Endothelial cell of umbilical vein (primary cell): Measurements from ENCODE around the gene UBE2QL1. TPM values are rescaled to one million over a fixed set of nuclear protein-coding genes. Genes with fewer than 3 reads are reported as not detected.

ENCODE experiments used
- BruUV-seq: library from RNA; stranded (reverse); fragments of 400-500 nt; replicated peaks from 2 replicates; lab custom pipeline; 2021; lab: Mats Ljungman, UMichigan
- CTCF ChIA-PET: fragments of 300-600, 350-600 bp; sonication (Branson Sonifier 250); formaldehyde crosslinking; loops from one replicate; lab custom pipeline; 2021; ENCODE audit warnings: antibody characterized with exemption, inconsistent platforms; lab: Charles Lee
- POLR2A ChIA-PET: fragments of 300-600, 350-600 bp; sonication (Branson Sonifier 250); formaldehyde crosslinking; loops from one replicate; lab custom pipeline; 2021; ENCODE audit warnings: antibody characterized with exemption, inconsistent platforms; lab: Charles Lee
- DNase-seq: peaks from one replicate; pipeline ENCODE4 v3.0.0-alpha.2; 2011; ENCODE audit warnings: low read depth, low spot score
- FAIRE-seq: peaks from 2 replicates; lab custom pipeline; 2011; peaks lifted over from hg19 to GRCh38; lab: Jason Lieb, UNC
- H2AFZ ChIP-seq: 2 replicates; pipeline ENCODE4 v1.6.0; 2012; ENCODE audit warnings: low read depth, low read length, control low read depth, inconsistent platforms
- H3K27ac ChIP-seq: 2 replicates; pipeline ENCODE4 v1.5.1; 2011; ENCODE audit warnings: low read depth, mild to moderate bottlenecking, control low read depth, low read length, moderate library complexity; ENCODE audit not compliant: insufficient read depth
- H3K27me3 ChIP-seq, 2 experiments: 2 replicates each; pipeline versions ENCODE4 v1.6.0 to v1.6.1; 2011; ENCODE audit warnings: low read length in 2 of 2, mixed read lengths in 1 of 2; ENCODE audit not compliant: control insufficient read depth in 2 of 2, insufficient read depth in 2 of 2
- H3K36me3 ChIP-seq, 2 experiments: 2 replicates in 1 of 2; 3 replicates in 1 of 2; pipeline ENCODE4 v1.5.1; 2011; ENCODE audit warnings: low read length in 2 of 2, mild to moderate bottlenecking in 1 of 2, moderate library complexity in 1 of 2; ENCODE audit not compliant: control insufficient read depth in 2 of 2, insufficient read depth in 2 of 2; ENCODE audit errors: extremely low read depth in 1 of 2
- H3K4me1 ChIP-seq: 3 replicates; pipeline ENCODE4 v1.5.1; 2011; ENCODE audit warnings: mild to moderate bottlenecking, low read length; ENCODE audit not compliant: control insufficient read depth, insufficient read depth; ENCODE audit errors: extremely low read depth
- H3K4me2 ChIP-seq: 2 replicates; pipeline ENCODE4 v1.6.1; 2011; ENCODE audit warnings: low read length, control low read depth, mixed read lengths; ENCODE audit not compliant: insufficient read depth
- H3K4me3 ChIP-seq, 3 experiments: fragments of 200-600 bp in 1 of 3; sonication (generic), shearing (Covaris generic) in 1 of 3; replicated peaks in 1 of 3; 2 replicates each; pipeline ENCODE4 v1.5.1; 2011 to 2016; ENCODE audit warnings: control low read depth in 3 of 3, low read length in 3 of 3, mild to moderate bottlenecking in 2 of 3, inconsistent platforms in 1 of 3, low read depth in 1 of 3, moderate library complexity in 1 of 3; ENCODE audit not compliant: insufficient read depth in 1 of 3
- H3K79me2 ChIP-seq: 2 replicates; pipeline ENCODE4 v1.6.0; 2012; ENCODE audit warnings: low read length, inconsistent platforms; ENCODE audit not compliant: control insufficient read depth, insufficient read depth
- H3K9ac ChIP-seq: replicated peaks from 2 replicates; pipeline ENCODE3; 2011; ENCODE audit warnings: low read length, control low read depth; ENCODE audit not compliant: insufficient read depth; ENCODE audit errors: extremely low read depth
- H3K9me1 ChIP-seq: replicated peaks from 3 replicates; pipeline ENCODE4 v1.6.0; 2011; ENCODE audit warnings: mild to moderate bottlenecking, low read length; ENCODE audit not compliant: control insufficient read depth, insufficient read depth; ENCODE audit errors: extremely low read depth
- H3K9me3 ChIP-seq: replicated peaks from 2 replicates; pipeline ENCODE4 v1.5.1; 2012; ENCODE audit warnings: low read length, inconsistent platforms; ENCODE audit not compliant: control insufficient read depth, insufficient read depth
- H4K20me1 ChIP-seq: replicated peaks from 2 replicates; pipeline ENCODE3; 2011; ENCODE audit warnings: mild to moderate bottlenecking, low read length; ENCODE audit not compliant: control insufficient read depth, insufficient read depth; ENCODE audit errors: extremely low read depth
- EZH2 ChIP-seq: IDR thresholded peaks from 2 replicates; pipeline ENCODE4 v1.6.1; 2012; ENCODE audit warnings: borderline replicate concordance, low read depth, mild to moderate bottlenecking, moderate library complexity, low read length, inconsistent platforms; ENCODE audit not compliant: severe bottlenecking
- FOS ChIP-seq: IDR thresholded peaks from 2 replicates; pipeline ENCODE4 v1.6.1; 2011; ENCODE audit warnings: mild to moderate bottlenecking, low read length, moderate library complexity, borderline replicate concordance; ENCODE audit not compliant: insufficient read depth
- GATA2 ChIP-seq: IDR thresholded peaks from 2 replicates; pipeline ENCODE4 v1.7.0; 2011; ENCODE audit warnings: low read depth, mild to moderate bottlenecking, moderate library complexity, mixed read lengths, low read length; ENCODE audit not compliant: insufficient read length, insufficient read depth
- JUN ChIP-seq: IDR thresholded peaks from 2 replicates; pipeline ENCODE4 v1.6.1; 2011; ENCODE audit warnings: borderline replicate concordance, low read depth; ENCODE audit not compliant: insufficient read length, insufficient read depth
- MYC ChIP-seq: IDR thresholded peaks from one replicate; pipeline ENCODE4 v1.6.1; 2011; ENCODE audit warnings: mild to moderate bottlenecking, low read depth, low read length
- POLR2A ChIP-seq: IDR thresholded peaks from 2 replicates; pipeline ENCODE4 v1.6.1; 2012; ENCODE audit warnings: low read depth, mild to moderate bottlenecking, control low read depth, low read length
- POLR2AphosphoS5 ChIP-seq: IDR thresholded peaks from 2 replicates; pipeline ENCODE4 v1.6.1; 2012; ENCODE audit warnings: low read depth, mild to moderate bottlenecking, control low read depth, low read length, moderate library complexity; ENCODE audit not compliant: insufficient read depth
- dilution Hi-C: fragments of 300-500 bp; cut with MboI; formaldehyde crosslinking; loops from one replicate; pipeline ENCODE4 v1.15.0; 2019; ENCODE audit warnings: low sequenced_read_pairs; ENCODE audit not compliant: extremely low pct_ligation_motif_present
- intact Hi-C: fragments of 100-400 bp; cut with micrococcal nuclease; formaldehyde crosslinking; loops from one replicate; pipeline ENCODE4 v1.10.0; 2022
- polyA plus RNA-seq, 4 experiments: library from polyadenylated mRNA; depleted of rRNA in 3 of 4; stranded (reverse) in 3 of 4; unstranded in 1 of 4; fragments of >200 nt; gene quantifications; 2 replicates each; pipeline versions ENCODE4 v1.2.1 to v1.2.3, GENCODE V29; 2011 to 2012; ENCODE audit warnings: missing spikeins in 1 of 4
- total RNA-seq: library from RNA; stranded (reverse); gene quantifications from 2 replicates; pipeline ENCODE4 v1.2.3, GENCODE V29; 2021
- TF ChIP-seq, protein P1 (sequence below), 2 donors: IDR thresholded peaks; 1 replicate in 1 of 2; 2 replicates in 1 of 2; pipeline ENCODE4 v1.5.1; 2011; ENCODE audit warnings: low read length in 2 of 2, mild to moderate bottlenecking in 2 of 2, moderate library complexity in 2 of 2, control low read depth in 1 of 2, inconsistent platforms in 1 of 2, low read depth in 1 of 2; ENCODE audit not compliant: insufficient read depth in 1 of 2; ENCODE audit errors: extremely low read depth in 1 of 2
- TF ChIP-seq, protein P2 (sequence below): IDR thresholded peaks from 2 replicates; pipeline ENCODE4 v1.6.1; 2011; ENCODE audit not compliant: insufficient read depth, insufficient read length

The UBE2QL1 gene
- total and polyA plus RNA-seq, 2 donors (not counting 3 experiments of a cell fraction or from before 2014, with no cell fraction given): 0.04 to 0.15 TPM

DNA sequence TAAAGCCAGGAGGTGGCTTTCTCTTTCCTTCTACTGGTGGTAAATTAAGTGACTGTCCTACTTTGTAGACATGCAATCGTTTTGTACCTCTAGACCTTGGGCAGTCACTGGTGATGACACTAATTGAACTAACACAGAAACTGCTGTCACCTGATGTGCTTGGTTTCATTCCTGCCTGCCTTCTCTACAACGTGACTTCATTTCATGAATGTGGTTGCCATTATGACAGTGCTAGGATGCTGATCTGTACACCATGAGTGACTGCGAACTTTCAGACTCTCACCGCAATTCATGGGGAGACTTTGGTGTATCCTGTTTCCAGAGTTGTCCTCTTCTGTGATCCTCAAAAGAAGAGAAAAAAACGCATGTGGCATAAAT lies 47.5 kb downstream of the UBE2QL1 start:
- Histone ChIP-seq H2AFZ (no peak overlapping the region), H3K9ac (no peak overlapping the region), H3K27me3 (peaks cover 0 to 2% of the 10 kb centered on the region in 2 experiments), H3K4me1 (no peaks in the 10 kb centered on the region), H3K9me1 (no peaks in the 10 kb centered on the region), H3K36me3 (no peaks in the 10 kb centered on the region), H3K27ac (no peak overlapping the region), H4K20me1 (no peaks in the 10 kb centered on the region), H3K4me2 (no peak overlapping the region), H3K79me2 (no peaks in the 10 kb centered on the region), H3K4me3 (no peak overlapping the region), H3K9me3 (no peaks in the 10 kb centered on the region)
- intact Hi-C loops (no loop called here), dilution Hi-C loops (no loop called here)
- FAIRE-seq: no peak
- POLR2A ChIA-PET: no interaction called here
- BruUV-seq: no TSS peak
- CTCF ChIA-PET: no interaction called here
- no peak for DNase-seq
- TF ChIP-seq, protein P1, sequence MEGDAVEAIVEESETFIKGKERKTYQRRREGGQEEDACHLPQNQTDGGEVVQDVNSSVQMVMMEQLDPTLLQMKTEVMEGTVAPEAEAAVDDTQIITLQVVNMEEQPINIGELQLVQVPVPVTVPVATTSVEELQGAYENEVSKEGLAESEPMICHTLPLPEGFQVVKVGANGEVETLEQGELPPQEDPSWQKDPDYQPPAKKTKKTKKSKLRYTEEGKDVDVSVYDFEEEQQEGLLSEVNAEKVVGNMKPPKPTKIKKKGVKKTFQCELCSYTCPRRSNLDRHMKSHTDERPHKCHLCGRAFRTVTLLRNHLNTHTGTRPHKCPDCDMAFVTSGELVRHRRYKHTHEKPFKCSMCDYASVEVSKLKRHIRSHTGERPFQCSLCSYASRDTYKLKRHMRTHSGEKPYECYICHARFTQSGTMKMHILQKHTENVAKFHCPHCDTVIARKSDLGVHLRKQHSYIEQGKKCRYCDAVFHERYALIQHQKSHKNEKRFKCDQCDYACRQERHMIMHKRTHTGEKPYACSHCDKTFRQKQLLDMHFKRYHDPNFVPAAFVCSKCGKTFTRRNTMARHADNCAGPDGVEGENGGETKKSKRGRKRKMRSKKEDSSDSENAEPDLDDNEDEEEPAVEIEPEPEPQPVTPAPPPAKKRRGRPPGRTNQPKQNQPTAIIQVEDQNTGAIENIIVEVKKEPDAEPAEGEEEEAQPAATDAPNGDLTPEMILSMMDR (IDR thresholded peaks at IDR 0.05; ENCODE audit: extremely low read depth in 1 of 2, insufficient read depth in 1 of 2, low read depth in 1 of 2, low read length in 2 of 2): no peak
- TF ChIP-seq EZH2: no peak

DNA sequence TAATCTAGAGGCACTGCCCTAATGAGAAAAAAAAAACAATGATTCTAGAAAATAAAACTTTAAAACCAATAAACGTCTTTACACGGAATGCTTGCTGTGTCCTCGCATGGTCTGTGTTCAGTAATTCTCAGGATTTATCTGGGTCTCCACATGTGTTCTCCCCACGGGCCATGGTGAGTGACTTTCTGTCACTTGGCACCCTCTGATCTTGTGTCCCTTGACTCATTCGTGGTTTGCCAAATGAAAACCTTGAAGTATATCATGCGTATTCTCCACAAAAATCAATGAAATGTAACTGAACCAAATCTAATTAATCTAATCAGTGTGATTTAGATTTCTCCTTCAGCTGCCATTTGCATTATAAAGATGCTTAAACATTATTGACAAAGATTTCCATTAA lies 48.0 kb downstream of the UBE2QL1 start:
- H3K9ac ChIP-seq: no peak overlapping the region
- H3K36me3 ChIP-seq: no peaks in the 10 kb centered on the region
- no peak overlapping the region for H3K4me2 ChIP-seq
- TF ChIP-seq EZH2 (no peak), MYC (no peak), POLR2A (no peak), GATA2 (no peak), JUN (no peak), FOS (no peak), POLR2AphosphoS5 (no peak)
- TF ChIP-seq, protein P2, sequence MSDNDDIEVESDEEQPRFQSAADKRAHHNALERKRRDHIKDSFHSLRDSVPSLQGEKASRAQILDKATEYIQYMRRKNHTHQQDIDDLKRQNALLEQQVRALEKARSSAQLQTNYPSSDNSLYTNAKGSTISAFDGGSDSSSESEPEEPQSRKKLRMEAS: no peak
- TF ChIP-seq, protein P1 (IDR thresholded peaks at IDR 0.05; ENCODE audit: extremely low read depth in 1 of 2, insufficient read depth in 1 of 2, low read depth in 1 of 2, low read length in 2 of 2): no peak
- H3K4me3 ChIP-seq: no peak overlapping the region
- CTCF ChIA-PET: no interaction called here
- H4K20me1 ChIP-seq: no peaks in the 10 kb centered on the region
- no peaks in the 10 kb centered on the region for H3K9me3 ChIP-seq
- FAIRE-seq: no peak
- no peaks in the 10 kb centered on the region for H3K9me1 ChIP-seq
- no peak overlapping the region for H3K27ac ChIP-seq
- BruUV-seq: no TSS peak
- POLR2A ChIA-PET: no interaction called here
- no peak for DNase-seq
- intact Hi-C loops (no loop called here), dilution Hi-C loops (no loop called here)
- peaks cover 0 to 2% of the 10 kb centered on the region in 2 experiments for H3K27me3 ChIP-seq
- no peaks in the 10 kb centered on the region for H3K79me2 ChIP-seq
- no peaks in the 10 kb centered on the region for H3K4me1 ChIP-seq
- no peak overlapping the region for H2AFZ ChIP-seq
